GM18520 (cell line): ENCODE results near the gene EID2.

Source experiments
- ATAC-seq: cut with Tn5 transposase; IDR thresholded peaks from one replicate; pipeline ENCODE4 v1.9.1; 2021; ENCODE audit not compliant: unreplicated experiment

Gene EID2

GRCh38 chr19:39539518-39540332 lies at the start of gene EID2:
Gene EID2, minus strand, starts transcription at chr19:39540161. Its CDS starts 82 bp downstream, at chr19:39540079.
- ATAC-seq, result peak; percentile 77

DNA sequence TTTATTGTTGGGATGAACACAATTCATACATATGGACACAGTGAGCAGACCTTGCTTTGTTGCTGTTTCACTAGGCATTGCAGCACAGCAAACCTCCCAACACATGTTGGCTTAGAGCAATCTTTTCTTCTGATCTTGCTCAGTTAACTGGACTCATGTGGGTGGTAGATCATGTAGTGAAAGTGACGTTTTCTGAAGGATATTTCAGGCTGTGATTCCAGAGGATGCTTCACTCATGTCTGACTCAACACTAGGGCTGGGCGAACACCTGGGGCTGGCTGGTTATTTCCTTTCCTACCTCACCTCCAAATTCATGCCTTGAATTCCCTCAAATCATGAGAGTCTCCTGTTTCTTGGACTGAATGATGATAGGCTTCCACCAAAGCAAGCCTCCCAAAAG lies 48.1 kb upstream of the EID2 start:
- no peak for ATAC-seq

GRCh38 chr19:39587496-39587895 lies 47.5 kb upstream of the EID2 start:
- ATAC-seq, result no peak

DNA sequence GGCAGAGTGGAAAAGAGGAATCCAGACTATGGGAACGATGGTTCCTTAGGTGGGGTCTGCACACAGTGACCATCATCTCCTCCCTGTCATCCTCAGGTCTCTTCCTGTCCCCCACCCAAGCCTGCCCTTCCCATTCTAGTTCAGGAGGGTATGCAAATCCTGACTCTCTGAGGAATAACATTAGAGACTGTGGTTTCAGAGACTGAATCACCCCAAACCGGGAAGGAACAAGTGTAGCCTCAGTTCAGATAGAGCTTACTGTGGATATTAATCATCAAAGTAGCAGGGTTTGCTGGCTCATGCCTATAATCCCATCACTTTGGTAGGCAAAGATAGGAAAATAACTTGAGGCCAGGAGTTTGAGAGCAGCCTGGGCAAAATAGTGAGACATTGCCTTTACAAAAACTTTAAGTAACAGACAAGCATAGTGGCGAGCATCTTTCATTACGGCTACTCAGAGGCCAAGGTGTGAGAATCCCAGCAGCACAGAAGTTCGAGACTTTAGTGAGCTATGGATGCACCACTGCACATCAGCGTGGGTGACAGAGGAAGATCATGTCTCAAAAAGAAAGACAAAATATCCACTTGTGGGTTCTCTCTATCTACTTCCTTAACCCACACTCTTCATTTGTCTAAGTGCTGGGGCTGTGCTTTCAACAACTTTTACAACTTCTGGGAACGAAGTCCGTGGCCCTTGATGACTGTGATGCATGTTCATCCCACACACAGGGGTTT lies 43.1 kb upstream of the EID2 start:
- ATAC-seq, result no peak

GRCh38 chr19:39582442-39582841 lies 42.5 kb upstream of the EID2 start:
- no peak for ATAC-seq

- no peak for ATAC-seq
Observed at GRCh38 chr19:39568604-39569003, 28.6 kb upstream of the EID2 start.

- no peak for ATAC-seq
Observed at GRCh38 chr19:39566064-39566463, 26.1 kb upstream of the EID2 start.

- no peak for ATAC-seq
Observed at GRCh38 chr19:39563408-39563807, 23.4 kb upstream of the EID2 start.

DNA sequence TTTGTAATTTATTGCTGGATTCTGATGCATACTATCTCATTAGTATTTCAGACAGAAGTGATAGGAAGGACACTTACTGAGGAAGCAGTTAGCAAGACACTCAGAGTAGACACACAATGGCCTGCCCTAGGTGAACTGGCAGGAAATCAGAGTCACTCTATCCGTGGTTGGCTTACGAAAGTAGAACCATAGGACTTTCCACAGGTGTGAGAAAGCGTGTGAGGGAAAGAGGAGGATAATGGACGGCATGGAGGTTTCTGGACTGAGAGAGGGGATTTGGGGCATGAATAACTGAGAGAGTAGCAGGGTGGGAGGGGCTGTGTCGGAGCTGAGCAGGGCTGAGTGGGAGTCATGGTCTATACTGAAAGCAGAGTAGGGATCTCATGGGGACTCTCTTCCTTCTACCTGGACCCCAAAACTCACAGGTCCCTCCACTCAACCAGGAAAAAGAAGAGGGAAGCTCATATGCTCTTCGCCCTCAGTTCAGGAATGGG lies 18.7 kb upstream of the EID2 start:
- no peak for ATAC-seq

DNA sequence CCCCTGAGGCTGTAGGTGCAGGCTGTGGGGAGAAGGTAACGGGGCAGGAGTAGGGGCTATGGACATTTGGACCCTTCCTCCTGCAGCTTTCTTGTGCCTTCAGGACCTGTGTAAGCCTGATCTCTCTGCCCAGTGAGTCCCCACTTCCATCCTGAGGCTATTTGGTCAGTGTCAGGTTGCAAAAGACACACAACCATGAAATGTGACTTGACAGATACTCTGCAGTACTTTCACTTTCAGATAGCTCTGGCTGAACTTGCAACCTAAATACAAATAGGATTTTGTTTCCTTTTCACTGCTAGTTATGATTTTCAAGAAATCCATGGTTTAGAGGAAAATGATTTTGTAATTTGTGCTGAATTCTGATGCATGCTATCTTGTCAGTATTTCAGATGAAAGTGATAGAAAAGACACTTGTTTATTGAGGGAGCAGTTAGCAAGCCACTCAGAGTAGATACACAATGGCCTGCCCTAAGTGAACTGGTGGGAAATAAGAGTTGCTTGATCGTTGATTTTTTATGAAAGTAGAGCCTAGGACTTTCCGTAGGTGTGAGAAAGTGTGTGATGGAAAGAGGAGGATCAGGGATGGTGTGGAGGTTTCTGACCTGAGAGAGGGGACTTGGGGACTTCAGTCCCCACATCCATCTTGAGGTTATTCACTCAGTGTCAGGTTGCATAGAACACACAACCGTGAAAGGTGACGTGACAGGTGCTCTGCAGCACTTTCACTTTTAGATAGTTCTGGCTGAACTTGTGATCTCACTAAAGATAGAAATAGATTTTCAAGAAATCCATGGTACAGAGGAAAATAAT lies 18.1 kb upstream of the EID2 start:
- ATAC-seq, result no peak

GRCh38 chr19:39555883-39556282 lies 15.9 kb upstream of the EID2 start:
- ATAC-seq, result no peak

DNA sequence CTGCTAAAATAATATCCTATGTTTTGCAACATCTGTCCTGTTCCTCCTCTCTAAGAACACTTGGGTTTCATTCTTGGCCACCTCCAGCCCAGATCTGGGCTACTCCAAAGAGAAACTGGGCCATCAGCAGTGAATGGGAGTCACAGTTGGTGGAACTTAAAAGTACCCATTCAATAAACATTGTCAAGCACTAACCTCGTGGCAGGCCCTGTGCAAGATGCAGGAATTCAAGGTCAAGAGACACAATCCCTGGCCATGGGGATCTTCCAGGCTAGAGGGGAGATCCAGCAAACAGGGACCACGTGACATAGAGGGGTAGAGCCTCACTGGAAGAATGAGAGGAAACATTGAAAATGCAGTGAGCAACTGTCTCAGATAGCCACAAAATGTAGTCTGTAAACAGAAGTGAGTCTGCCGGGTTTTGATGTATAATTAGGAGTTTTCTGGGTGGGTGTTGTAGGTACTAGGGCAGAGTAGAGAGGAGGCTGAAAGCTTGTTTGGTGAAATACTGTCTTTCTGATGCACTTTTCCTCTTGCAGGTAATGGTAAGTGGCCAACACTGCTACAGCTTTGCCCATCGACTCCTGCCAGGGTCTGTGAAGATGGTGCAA lies 14.8 kb upstream of the EID2 start:
- ATAC-seq, result no peak

DNA sequence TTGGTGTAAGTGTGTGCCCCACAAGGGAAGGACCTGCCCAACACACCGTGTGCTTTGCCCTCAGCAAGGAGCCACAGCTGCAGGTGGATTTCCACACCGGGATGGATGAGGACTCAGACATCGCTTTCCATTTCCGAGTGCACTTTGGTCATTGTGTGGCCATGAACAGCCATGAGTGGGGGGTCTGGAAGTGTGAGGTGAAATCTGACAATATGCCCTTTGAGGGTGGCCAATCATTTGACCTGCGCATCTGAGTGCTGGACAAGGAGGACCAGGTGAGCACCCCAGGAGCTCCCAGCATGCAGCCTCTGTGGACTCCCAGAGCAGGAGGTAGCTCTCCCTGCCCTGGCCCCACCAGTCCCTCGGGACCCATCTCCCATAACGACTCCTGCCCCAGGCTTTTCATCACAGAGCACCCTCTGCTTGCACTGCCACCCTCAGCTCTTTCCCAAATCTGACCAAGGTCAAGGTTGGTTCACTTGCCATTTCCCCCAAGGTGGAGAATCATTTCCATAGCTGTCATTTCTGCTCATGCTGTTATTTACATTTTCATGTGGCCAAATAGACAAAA lies 13.2 kb upstream of the EID2 start:
- no peak for ATAC-seq

GRCh38 chr19:39550197-39550596 lies 10.2 kb upstream of the EID2 start:
- no peak for ATAC-seq

- no peak for ATAC-seq
Observed at GRCh38 chr19:39546599-39546998, 6.6 kb upstream of the EID2 start.

- ATAC-seq, result no peak
Observed at GRCh38 chr19:39544911-39545310, 5.0 kb upstream of the EID2 start.

GRCh38 chr19:39544226-39544903 lies 4.4 kb upstream of the EID2 start:
- no peak for ATAC-seq

DNA sequence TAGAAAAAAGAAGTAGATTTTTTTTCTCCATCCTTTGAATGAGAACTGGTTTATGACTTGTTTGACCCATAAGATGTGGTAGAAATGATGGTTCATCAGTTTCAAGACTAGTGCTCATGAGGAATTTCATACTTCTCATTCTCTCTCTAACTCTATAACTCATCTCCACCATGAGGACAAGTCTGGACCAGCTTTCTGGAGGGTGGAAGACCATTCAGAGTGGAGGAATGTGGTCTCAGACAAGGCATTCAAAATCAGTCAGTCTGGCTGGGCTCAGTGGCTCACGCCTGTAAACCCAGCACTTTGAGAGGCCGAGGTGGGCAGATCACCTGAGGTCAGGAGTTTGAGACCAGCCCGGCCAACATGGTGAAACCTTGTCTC lies 3.5 kb upstream of the EID2 start:
- no peak for ATAC-seq

- no peak for ATAC-seq
Observed at GRCh38 chr19:39542206-39542605, 2.2 kb upstream of the EID2 start.

GRCh38 chr19:39540333-39540673 lies 342 bp upstream of the EID2 start:
- ATAC-seq, result no peak
